ENCODE measurements around the gene TPCN1.

GRCh38 chr12:113295886-113296556, 74.8 kb downstream of the TPCN1 start:
- TF ChIP-seq CTCF (IDR thresholded peaks at IDR 0.05), result no peak
- TF ChIP-seq POLR2A (IDR thresholded peaks at IDR 0.05), result no peak
